H9 (cell line): ENCODE measurements around the gene FAHD2A. TPM values are rescaled to one million over a fixed set of nuclear protein-coding genes. Genes with fewer than 3 reads are reported as not detected.
"Not testable (repeated sequence)": the region's sequence is repeated elsewhere in the genome, so short reads cannot be mapped to it uniquely, and the experiment has no call there.

Source experiments
- DNase-seq: peaks from one replicate; pipeline ENCODE4 v3.0.0-alpha.2; 2017
- H2AFZ ChIP-seq: one replicate; pipeline ENCODE4 v1.6.1; 2013; ENCODE audit warnings: mild to moderate bottlenecking, low read length, control low read depth, moderate library complexity
- H2AK5ac ChIP-seq: 2 replicates; pipeline ENCODE4 v1.6.1; 2013; ENCODE audit warnings: low read length, control low read depth, mixed read lengths; ENCODE audit not compliant: insufficient read length
- H2BK120ac ChIP-seq: one replicate; pipeline ENCODE4 v1.6.1; 2013; ENCODE audit warnings: low read depth, mild to moderate bottlenecking, low read length, control low read depth, inconsistent platforms; ENCODE audit not compliant: poor library complexity, severe bottlenecking
- H2BK12ac ChIP-seq: 2 replicates; pipeline ENCODE4 v1.6.1; 2013; ENCODE audit warnings: low read length, control low read depth, mixed read lengths, low read depth; ENCODE audit not compliant: insufficient read length
- H2BK15ac ChIP-seq: 2 replicates; pipeline ENCODE4 v1.6.1; 2013; ENCODE audit warnings: low read depth, low read length, control low read depth
- H2BK20ac ChIP-seq: one replicate; pipeline ENCODE4 v1.6.1; 2013; ENCODE audit warnings: low read depth, mild to moderate bottlenecking, low read length, control low read depth, inconsistent platforms; ENCODE audit not compliant: poor library complexity, severe bottlenecking
- H2BK5ac ChIP-seq: 2 replicates; pipeline ENCODE4 v1.6.1; 2013; ENCODE audit warnings: low read length, control low read depth, mixed read lengths; ENCODE audit not compliant: insufficient read length
- H3K14ac ChIP-seq: 2 replicates; pipeline ENCODE4 v1.6.1; 2013; ENCODE audit warnings: low read length, control low read depth; ENCODE audit not compliant: insufficient read depth
- H3K18ac ChIP-seq: 2 replicates; pipeline ENCODE4 v1.6.1; 2013; ENCODE audit warnings: low read depth, mild to moderate bottlenecking, mixed read lengths, low read length, control low read depth; ENCODE audit not compliant: insufficient read length
- H3K23ac ChIP-seq: 2 replicates; pipeline ENCODE4 v1.6.1; 2013; ENCODE audit warnings: low read length, control low read depth, mixed read lengths, low read depth; ENCODE audit not compliant: insufficient read length
- H3K23me2 ChIP-seq: 2 replicates; pipeline ENCODE4 v1.6.1; 2013; ENCODE audit warnings: low read depth, mild to moderate bottlenecking, mixed read lengths, low read length, control low read depth; ENCODE audit not compliant: insufficient read length, poor library complexity, severe bottlenecking
- H3K27ac ChIP-seq: 2 replicates; pipeline ENCODE4 v1.5.1; 2013; ENCODE audit warnings: low read length, control low read depth, mixed read lengths, low read depth; ENCODE audit not compliant: insufficient read length
- H3K27me3 ChIP-seq: 2 replicates; pipeline ENCODE4 v1.6.1; 2013; ENCODE audit warnings: low read length, control low read depth, inconsistent platforms; ENCODE audit not compliant: insufficient read depth
- H3K4ac ChIP-seq: 2 replicates; pipeline ENCODE4 v1.6.1; 2013; ENCODE audit warnings: low read depth, mild to moderate bottlenecking, control low read depth, inconsistent platforms, low read length, moderate library complexity
- H3K4me1 ChIP-seq: 2 replicates; pipeline ENCODE4 v1.6.1; 2013; ENCODE audit warnings: low read length, control low read depth, inconsistent platforms; ENCODE audit not compliant: insufficient read depth
- H3K4me2 ChIP-seq: 2 replicates; pipeline ENCODE4 v1.6.1; 2013; ENCODE audit warnings: low read length, control low read depth, mixed read lengths; ENCODE audit not compliant: insufficient read length, insufficient read depth
- H3K56ac ChIP-seq: 2 replicates; pipeline ENCODE4 v1.6.1; 2013; ENCODE audit warnings: low read depth, mild to moderate bottlenecking, mixed read lengths, low read length, control low read depth; ENCODE audit not compliant: insufficient read length
- H3K79me1 ChIP-seq: 2 replicates; pipeline ENCODE4 v1.6.1; 2013; ENCODE audit warnings: low read depth, mild to moderate bottlenecking, moderate library complexity, low read length, control low read depth, inconsistent platforms; ENCODE audit not compliant: insufficient read depth, poor library complexity, severe bottlenecking
- H3K79me2 ChIP-seq: 2 replicates; pipeline ENCODE4 v1.6.1; 2013; ENCODE audit warnings: low read length, control low read depth, inconsistent platforms; ENCODE audit not compliant: insufficient read depth
- H3K9ac ChIP-seq: 2 replicates; pipeline ENCODE4 v1.6.1; 2013; ENCODE audit warnings: low read length, control low read depth, mixed read lengths; ENCODE audit not compliant: insufficient read length; ENCODE audit errors: extremely low read depth
- H3K9me3 ChIP-seq: one replicate; pipeline ENCODE4 v1.6.1; 2013; ENCODE audit warnings: low read depth, low read length, inconsistent platforms; ENCODE audit not compliant: control insufficient read depth
- H3T11ph ChIP-seq: one replicate; pipeline ENCODE4 v1.6.1; 2013; ENCODE audit warnings: mild to moderate bottlenecking, low read length, control low read depth, inconsistent platforms
- H4K20me1 ChIP-seq: one replicate; pipeline ENCODE4 v1.6.1; 2013; ENCODE audit not compliant: control insufficient read depth, insufficient read length, insufficient read depth
- H4K5ac ChIP-seq: 2 replicates; pipeline ENCODE4 v1.6.1; 2013; ENCODE audit warnings: low read depth, mild to moderate bottlenecking, mixed read lengths, low read length, control low read depth; ENCODE audit not compliant: insufficient read length
- H4K8ac ChIP-seq: replicated peaks from 2 replicates; pipeline ENCODE4 v1.6.1; 2013; ENCODE audit warnings: low read length, control low read depth, mixed read lengths, low read depth; ENCODE audit not compliant: insufficient read length
- H4K91ac ChIP-seq: 2 replicates; pipeline ENCODE4 v1.6.1; 2013; ENCODE audit warnings: low read depth, mild to moderate bottlenecking, moderate library complexity, mixed read lengths, low read length, control low read depth; ENCODE audit not compliant: insufficient read length
- H3K27ac Mint-ChIP-seq, 3 experiments: 2 replicates in 2 of 3; 3 replicates in 1 of 3; pipeline ENCODE4 v1.8.0; 2020 to 2021; ENCODE audit warnings: mixed read lengths in 3 of 3, mild to moderate bottlenecking in 1 of 3, moderate library complexity in 1 of 3
- H3K27me3 Mint-ChIP-seq: 2 replicates; pipeline ENCODE4 v1.8.0; 2021; ENCODE audit warnings: low read depth, mild to moderate bottlenecking, moderate library complexity, mixed read lengths
- H3K36me3 Mint-ChIP-seq, 3 experiments: 2 replicates in 2 of 3; 3 replicates in 1 of 3; pipeline ENCODE4 v1.8.0; 2020 to 2021; ENCODE audit warnings: low read depth in 3 of 3, mixed read lengths in 3 of 3; ENCODE audit not compliant: insufficient read depth in 1 of 3
- H3K4me1 Mint-ChIP-seq, 2 experiments: 2 replicates each; pipeline ENCODE4 v1.8.0; 2020; ENCODE audit warnings: mixed read lengths in 2 of 2
- H3K4me3 Mint-ChIP-seq, 2 experiments: 2 replicates in 1 of 2; 3 replicates in 1 of 2; pipeline ENCODE4 v1.8.0; 2020 to 2021; ENCODE audit warnings: mild to moderate bottlenecking in 2 of 2, mixed read lengths in 2 of 2, moderate library complexity in 1 of 2
- H3K9me3 Mint-ChIP-seq, 2 experiments: 2 replicates in 1 of 2; 3 replicates in 1 of 2; pipeline ENCODE4 v1.8.0; 2020; ENCODE audit warnings: mild to moderate bottlenecking in 2 of 2, mixed read lengths in 2 of 2, moderate library complexity in 1 of 2
- WGBS: extraction: QIAGEN DNeasy Blood & Tissue Kit; methylation state at CpG from one replicate; pipeline ENCODE4 v1.1.7; 2013; ENCODE audit warnings: missing lambda C conversion rate, low lambda C conversion rate, mixed read lengths; ENCODE audit not compliant: insufficient read length; ENCODE audit errors: extremely low coverage; 5-methylcytosine and 5-hydroxymethylcytosine counted together
- total RNA-seq: library from RNA; stranded (reverse); gene quantifications from 2 replicates; pipeline ENCODE4 v1.2.1, GENCODE V29; 2021

Gene FAHD2A
- total RNA-seq, 1 experiment from 2014 or later = 39.8 TPM

DNA sequence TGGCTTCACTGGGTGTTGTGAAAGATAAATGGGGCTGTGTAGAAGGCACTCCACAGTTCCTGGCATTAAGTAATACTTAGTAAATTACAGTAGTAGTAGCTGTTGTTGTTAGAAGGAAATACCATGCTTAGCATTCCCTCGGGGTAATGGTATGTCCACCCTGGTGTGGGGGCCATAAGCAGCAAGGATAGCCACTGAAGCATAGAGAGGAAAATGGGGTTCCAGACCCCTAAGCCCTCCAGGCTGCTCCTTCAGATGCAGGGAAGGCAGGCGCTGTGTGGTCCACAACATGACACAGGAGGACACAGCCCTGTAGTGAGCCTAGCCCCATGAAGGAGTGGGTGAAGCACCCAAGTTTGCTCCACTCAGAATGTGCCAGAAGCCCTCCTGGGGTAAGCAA, 31.5 kb downstream of the FAHD2A start:
- H3K23ac ChIP-seq, H3K56ac ChIP-seq, H3K4me3 Mint-ChIP-seq, H3K4me2 ChIP-seq, H3K9ac ChIP-seq, H3T11ph ChIP-seq, H3K36me3 Mint-ChIP-seq, H3K79me2 ChIP-seq, H3K23me2 ChIP-seq, H3K9me3 ChIP-seq, H4K8ac ChIP-seq, H2BK12ac ChIP-seq, H3K27ac Mint-ChIP-seq, H2BK20ac ChIP-seq, H3K14ac ChIP-seq, H3K79me1 ChIP-seq, H3K18ac ChIP-seq, H4K91ac ChIP-seq, H3K4ac ChIP-seq, H2BK5ac ChIP-seq, DNase-seq, H3K4me1 Mint-ChIP-seq, H3K4me1 ChIP-seq, H4K20me1 ChIP-seq, H2AFZ ChIP-seq, H3K9me3 Mint-ChIP-seq, H3K27ac ChIP-seq, H4K5ac ChIP-seq, H2BK15ac ChIP-seq, H2AK5ac ChIP-seq, H3K27me3 ChIP-seq, H2BK120ac ChIP-seq: not testable (repeated sequence)
- H3K27me3 Mint-ChIP-seq = peaks cover 10% of the 10 kb centered on the region
- WGBS = no CpG with 5 or more reads among the region's 2 CpGs

GRCh38 chr2:95434507-95435076, 32.1 kb downstream of the FAHD2A start:
- not testable (repeated sequence) for H3K18ac ChIP-seq, H3K9me3 Mint-ChIP-seq, H3K23ac ChIP-seq, H4K20me1 ChIP-seq, H2BK12ac ChIP-seq, H4K5ac ChIP-seq, H3K36me3 Mint-ChIP-seq, H3K14ac ChIP-seq, H3K79me2 ChIP-seq, H3K4ac ChIP-seq, H4K8ac ChIP-seq, H3K4me2 ChIP-seq, H3K27ac Mint-ChIP-seq, H3K4me1 ChIP-seq, H2BK15ac ChIP-seq, H3T11ph ChIP-seq, H3K4me3 Mint-ChIP-seq, H3K27me3 ChIP-seq, H2BK5ac ChIP-seq, H3K9ac ChIP-seq, H3K9me3 ChIP-seq, H3K27ac ChIP-seq, H2BK20ac ChIP-seq, H3K79me1 ChIP-seq, DNase-seq, H4K91ac ChIP-seq, H3K56ac ChIP-seq, H3K23me2 ChIP-seq, H2AK5ac ChIP-seq, H2BK120ac ChIP-seq, H2AFZ ChIP-seq, H3K4me1 Mint-ChIP-seq
- WGBS = no CpG with 5 or more reads among the region's 3 CpGs
- peaks cover 10% of the 10 kb centered on the region for H3K27me3 Mint-ChIP-seq
